ENCODE results near the gene PRAMEF12.

GRCh38 chr1:12762766-12763165, 10.8 kb upstream of the PRAMEF12 start:
- TF ChIP-seq, protein P1, sequence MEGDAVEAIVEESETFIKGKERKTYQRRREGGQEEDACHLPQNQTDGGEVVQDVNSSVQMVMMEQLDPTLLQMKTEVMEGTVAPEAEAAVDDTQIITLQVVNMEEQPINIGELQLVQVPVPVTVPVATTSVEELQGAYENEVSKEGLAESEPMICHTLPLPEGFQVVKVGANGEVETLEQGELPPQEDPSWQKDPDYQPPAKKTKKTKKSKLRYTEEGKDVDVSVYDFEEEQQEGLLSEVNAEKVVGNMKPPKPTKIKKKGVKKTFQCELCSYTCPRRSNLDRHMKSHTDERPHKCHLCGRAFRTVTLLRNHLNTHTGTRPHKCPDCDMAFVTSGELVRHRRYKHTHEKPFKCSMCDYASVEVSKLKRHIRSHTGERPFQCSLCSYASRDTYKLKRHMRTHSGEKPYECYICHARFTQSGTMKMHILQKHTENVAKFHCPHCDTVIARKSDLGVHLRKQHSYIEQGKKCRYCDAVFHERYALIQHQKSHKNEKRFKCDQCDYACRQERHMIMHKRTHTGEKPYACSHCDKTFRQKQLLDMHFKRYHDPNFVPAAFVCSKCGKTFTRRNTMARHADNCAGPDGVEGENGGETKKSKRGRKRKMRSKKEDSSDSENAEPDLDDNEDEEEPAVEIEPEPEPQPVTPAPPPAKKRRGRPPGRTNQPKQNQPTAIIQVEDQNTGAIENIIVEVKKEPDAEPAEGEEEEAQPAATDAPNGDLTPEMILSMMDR (tag by site-specific recombination; IDR thresholded peaks at IDR 0.05), result no peak
- TF ChIP-seq, protein P2, sequence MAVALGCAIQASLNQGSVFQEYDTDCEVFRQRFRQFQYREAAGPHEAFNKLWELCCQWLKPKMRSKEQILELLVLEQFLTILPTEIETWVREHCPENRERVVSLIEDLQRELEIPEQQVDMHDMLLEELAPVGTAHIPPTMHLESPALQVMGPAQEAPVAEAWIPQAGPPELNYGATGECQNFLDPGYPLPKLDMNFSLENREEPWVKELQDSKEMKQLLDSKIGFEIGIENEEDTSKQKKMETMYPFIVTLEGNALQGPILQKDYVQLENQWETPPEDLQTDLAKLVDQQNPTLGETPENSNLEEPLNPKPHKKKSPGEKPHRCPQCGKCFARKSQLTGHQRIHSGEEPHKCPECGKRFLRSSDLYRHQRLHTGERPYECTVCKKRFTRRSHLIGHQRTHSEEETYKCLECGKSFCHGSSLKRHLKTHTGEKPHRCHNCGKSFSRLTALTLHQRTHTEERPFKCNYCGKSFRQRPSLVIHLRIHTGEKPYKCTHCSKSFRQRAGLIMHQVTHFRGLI (tag by site-specific recombination; IDR thresholded peaks at IDR 0.05), result no peak
- TF ChIP-seq SP2 (tag by site-specific recombination; IDR thresholded peaks at IDR 0.05), result no peak

Measured in HEK293 (cell line).